GM12801 (cell line): ENCODE measurements around the gene SUPT4H1.

Experiments used
- CTCF ChIP-seq: IDR thresholded peaks from one replicate; pipeline ENCODE4 v1.5.1; 2011; ENCODE audit warnings: control low read depth; ENCODE audit not compliant: insufficient read length; ENCODE audit errors: extremely low read depth

The SUPT4H1 gene

DNA sequence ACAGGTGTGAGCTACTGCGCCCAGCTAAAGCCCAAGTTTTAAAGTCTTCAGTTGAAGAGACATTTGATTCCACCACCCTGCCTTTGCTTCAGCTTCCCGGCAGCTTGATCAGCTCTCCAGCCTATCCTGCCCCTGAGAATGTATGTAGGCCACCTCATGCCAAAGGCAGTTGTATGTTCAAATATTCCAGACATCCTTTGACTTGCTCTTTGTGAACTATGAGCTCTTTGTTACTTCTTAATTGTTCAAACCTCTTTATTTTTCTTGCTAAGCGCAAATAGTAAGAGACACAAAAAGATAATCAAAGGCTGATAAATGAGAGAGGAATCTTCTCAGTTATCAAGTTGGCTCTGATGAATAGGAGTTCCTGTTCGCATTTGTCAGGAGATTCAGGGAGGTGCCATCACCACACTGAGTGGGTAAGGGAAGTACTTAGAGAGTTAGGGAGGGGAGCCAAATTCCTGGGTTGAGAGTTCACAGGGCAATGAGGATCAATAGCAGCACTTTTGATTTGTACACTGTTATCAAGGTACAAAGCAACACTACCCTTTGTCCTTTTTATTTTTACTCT lies 32.0 kb upstream of the SUPT4H1 start:
- no peak for TF ChIP-seq CTCF

- no peak for TF ChIP-seq CTCF
Measured at GRCh38 chr17:58382872-58383242, 30.9 kb upstream of the SUPT4H1 start.

DNA sequence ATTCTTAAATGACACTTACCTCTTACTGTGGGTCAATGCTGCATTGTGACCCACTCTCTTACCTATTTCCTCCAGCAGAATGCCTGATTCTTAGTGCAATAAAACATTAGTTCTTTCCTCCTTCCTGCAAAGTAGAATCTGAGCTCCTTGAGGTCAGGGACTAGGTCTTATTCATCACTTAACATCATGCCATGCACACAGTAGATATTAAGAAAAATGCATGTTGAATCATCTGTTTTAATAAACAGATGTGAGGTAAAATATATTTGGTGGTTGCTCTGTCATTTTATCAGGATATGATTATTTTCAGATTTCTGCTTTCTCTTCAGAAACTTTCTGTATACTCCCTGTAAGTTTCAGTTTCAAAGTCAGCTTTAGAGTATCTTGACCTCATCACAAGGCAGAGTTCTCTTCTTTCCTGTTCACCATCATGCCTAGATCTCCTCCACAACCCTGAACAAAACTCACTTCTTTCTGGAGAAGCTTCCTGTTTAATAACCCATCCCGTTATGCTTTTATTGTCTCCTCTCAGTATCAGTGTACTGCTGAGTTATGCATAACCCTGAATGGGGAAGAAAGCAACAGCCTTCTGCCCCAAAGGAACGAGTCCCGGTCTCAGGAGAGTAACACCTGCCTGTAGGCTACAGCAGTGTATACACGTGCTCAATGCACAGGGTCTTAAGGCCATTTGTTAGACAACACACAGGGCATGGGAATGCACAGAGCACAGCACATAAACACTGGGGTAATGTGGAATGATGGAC lies 30.3 kb upstream of the SUPT4H1 start:
- no peak for TF ChIP-seq CTCF

DNA sequence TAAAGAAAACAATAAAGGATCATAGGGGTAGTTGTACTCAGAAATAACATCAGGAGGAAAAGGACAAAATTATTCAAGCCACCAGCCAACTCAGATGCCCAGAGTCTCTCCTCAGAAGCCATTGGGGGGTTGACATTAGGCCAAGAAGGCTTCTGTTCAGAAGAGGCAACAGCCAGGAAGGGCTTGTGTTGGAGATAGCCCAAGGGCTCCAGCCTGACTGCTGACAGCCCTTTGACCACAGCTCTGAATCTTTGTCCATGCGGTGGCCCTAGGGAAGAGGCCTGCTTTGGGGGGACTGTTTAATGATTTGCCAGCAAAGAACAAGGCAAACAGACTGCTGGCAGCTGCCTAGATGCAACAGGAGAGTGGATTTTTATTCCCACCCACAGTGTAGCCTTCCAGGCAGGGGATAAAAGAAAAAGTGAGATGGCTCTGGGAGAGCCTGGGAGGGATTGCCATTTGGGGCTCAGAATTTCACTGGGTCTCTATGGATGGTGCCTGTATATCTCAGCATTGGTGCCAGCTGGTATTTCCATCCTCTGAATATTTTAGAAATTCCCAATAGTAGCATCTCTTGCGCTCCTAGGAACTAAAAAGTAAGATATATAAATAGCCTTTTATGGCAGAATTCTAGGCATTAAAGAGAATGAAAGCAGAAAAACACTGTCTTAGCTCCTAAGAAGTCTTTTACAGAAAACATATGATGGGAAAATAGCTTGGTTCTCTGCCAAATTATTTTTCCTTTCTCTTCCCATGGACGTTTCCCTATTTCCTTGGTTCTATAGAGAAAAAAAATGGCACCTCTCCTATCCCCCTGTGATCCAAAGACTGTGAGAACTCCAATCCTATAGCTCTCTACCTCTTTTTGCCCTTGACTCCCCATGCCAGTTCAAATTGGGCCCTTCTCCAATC lies 29.4 kb upstream of the SUPT4H1 start:
- TF ChIP-seq CTCF, result no peak

GRCh38 chr17:58380207-58381123 lies 28.5 kb upstream of the SUPT4H1 start:
- TF ChIP-seq CTCF, result no peak

- no peak for TF ChIP-seq CTCF
Measured at GRCh38 chr17:58379511-58379824, 27.5 kb upstream of the SUPT4H1 start.
